HCT116 (cell line): ENCODE results near the gene SLC25A21.

Experiments used
- ATF3 ChIP-seq: IDR thresholded peaks from 2 replicates; pipeline ENCODE4 v1.6.1; 2012
- ELF1 ChIP-seq: IDR thresholded peaks from 2 replicates; pipeline ENCODE4 v1.6.1; 2012; ENCODE audit warnings: low read depth, borderline replicate concordance
- EZH2 ChIP-seq: fragments of 200-600 bp; sonication (generic); IDR thresholded peaks from 2 replicates; pipeline ENCODE4 v1.6.1; 2017; ENCODE audit warnings: antibody characterized with exemption, mixed run types
- POLR2A ChIP-seq: IDR thresholded peaks from 2 replicates; pipeline ENCODE4 v1.7.0; 2011; ENCODE audit warnings: borderline replicate concordance; ENCODE audit not compliant: insufficient read depth, insufficient read length; ENCODE audit errors: extremely low read depth
- POLR2AphosphoS5 ChIP-seq: IDR thresholded peaks from 2 replicates; pipeline ENCODE4 v1.6.1; 2011; ENCODE audit warnings: mild to moderate bottlenecking, low read depth, low read length, moderate library complexity
- SP1 ChIP-seq: IDR thresholded peaks from 2 replicates; pipeline ENCODE4 v1.6.1; 2012; ENCODE audit warnings: low read depth
- TCF7L2 ChIP-seq: IDR thresholded peaks from 2 replicates; pipeline ENCODE4 v1.7.0; 2011; ENCODE audit warnings: borderline replicate concordance, inconsistent platforms; ENCODE audit not compliant: insufficient read depth, insufficient read length; ENCODE audit errors: extremely low read depth
- YY1 ChIP-seq: IDR thresholded peaks from 2 replicates; pipeline ENCODE4 v1.6.1; 2011; ENCODE audit warnings: low read length, low read depth, moderate library complexity, mild to moderate bottlenecking; ENCODE audit not compliant: insufficient replicate concordance; ENCODE audit errors: extremely low read depth
- ZBTB33 ChIP-seq: IDR thresholded peaks from 2 replicates; pipeline ENCODE4 v1.6.1; 2011; ENCODE audit warnings: mild to moderate bottlenecking, low read length, moderate library complexity; ENCODE audit not compliant: insufficient replicate concordance; ENCODE audit errors: extremely low read depth
- TF ChIP-seq, protein P1 (sequence below), 3 experiments: fragments of 200-600 bp in 1 of 3; sonication (generic) in 1 of 3; IDR thresholded peaks in 2 of 3; conservative IDR thresholded peaks in 1 of 3; 2 replicates each; pipeline ENCODE4 v1.5.1; 2012 to 2017; ENCODE audit warnings: low read depth in 2 of 3, low read length in 2 of 3, antibody characterized with exemption in 1 of 3, borderline replicate concordance in 1 of 3, control low read depth in 1 of 3, mild to moderate bottlenecking in 1 of 3, mixed read lengths in 1 of 3, mixed run types in 1 of 3, moderate library complexity in 1 of 3; ENCODE audit not compliant: insufficient read depth in 1 of 3
- TF ChIP-seq, protein P2 (sequence below): IDR thresholded peaks from 2 replicates; pipeline ENCODE4 v1.6.1; 2012

DNA sequence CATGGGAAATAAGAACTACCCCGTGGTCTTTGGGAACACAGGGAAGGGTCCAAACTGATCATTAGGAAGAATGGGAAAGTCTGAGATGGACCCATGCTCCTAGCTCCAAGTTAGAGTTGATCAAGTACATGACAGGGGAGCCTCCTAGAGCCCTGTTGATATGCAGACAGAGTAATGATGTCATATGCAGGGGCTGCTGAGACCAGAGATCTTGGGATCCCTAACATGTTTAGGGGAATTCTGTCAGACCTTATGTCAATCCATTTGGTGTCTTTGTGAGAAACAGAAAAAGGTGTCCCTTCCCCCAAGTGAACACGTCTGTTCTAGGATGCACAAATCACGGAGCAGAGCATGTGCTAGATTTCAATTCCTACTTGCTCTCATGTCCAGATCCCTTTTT lies 6.6 kb downstream of the SLC25A21 start:
- TF ChIP-seq YY1 (no peak), POLR2AphosphoS5 (no peak), TCF7L2 (no peak), ATF3 (no peak), EZH2 (no peak), POLR2A (no peak), ZBTB33 (no peak), ELF1 (no peak), SP1 (no peak)
- TF ChIP-seq, protein P1, sequence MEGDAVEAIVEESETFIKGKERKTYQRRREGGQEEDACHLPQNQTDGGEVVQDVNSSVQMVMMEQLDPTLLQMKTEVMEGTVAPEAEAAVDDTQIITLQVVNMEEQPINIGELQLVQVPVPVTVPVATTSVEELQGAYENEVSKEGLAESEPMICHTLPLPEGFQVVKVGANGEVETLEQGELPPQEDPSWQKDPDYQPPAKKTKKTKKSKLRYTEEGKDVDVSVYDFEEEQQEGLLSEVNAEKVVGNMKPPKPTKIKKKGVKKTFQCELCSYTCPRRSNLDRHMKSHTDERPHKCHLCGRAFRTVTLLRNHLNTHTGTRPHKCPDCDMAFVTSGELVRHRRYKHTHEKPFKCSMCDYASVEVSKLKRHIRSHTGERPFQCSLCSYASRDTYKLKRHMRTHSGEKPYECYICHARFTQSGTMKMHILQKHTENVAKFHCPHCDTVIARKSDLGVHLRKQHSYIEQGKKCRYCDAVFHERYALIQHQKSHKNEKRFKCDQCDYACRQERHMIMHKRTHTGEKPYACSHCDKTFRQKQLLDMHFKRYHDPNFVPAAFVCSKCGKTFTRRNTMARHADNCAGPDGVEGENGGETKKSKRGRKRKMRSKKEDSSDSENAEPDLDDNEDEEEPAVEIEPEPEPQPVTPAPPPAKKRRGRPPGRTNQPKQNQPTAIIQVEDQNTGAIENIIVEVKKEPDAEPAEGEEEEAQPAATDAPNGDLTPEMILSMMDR (IDR thresholded peaks at IDR 0.05 in 2 of 3, conservative IDR thresholded peaks at IDR 0.05 in 1 of 3; ENCODE audit: borderline replicate concordance in 1 of 3, insufficient read depth in 1 of 3, low read depth in 2 of 3, low read length in 2 of 3) = no peak
- TF ChIP-seq, protein P2, sequence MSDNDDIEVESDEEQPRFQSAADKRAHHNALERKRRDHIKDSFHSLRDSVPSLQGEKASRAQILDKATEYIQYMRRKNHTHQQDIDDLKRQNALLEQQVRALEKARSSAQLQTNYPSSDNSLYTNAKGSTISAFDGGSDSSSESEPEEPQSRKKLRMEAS = no peak
